Testis (tissue), 3 donors: ENCODE measurements around the gene TRIM63. TPM values are rescaled to one million over a fixed set of nuclear protein-coding genes. Genes with fewer than 3 reads are reported as not detected.

Experiments
- DNase-seq: peaks from one replicate; pipeline ENCODE4 v3.0.0-alpha.2; 2019
- H3K27ac ChIP-seq, 2 donors: fragments of 200-600 bp; sonication (generic); one replicate each; pipeline ENCODE4 v1.5.1; 2019
- H3K27me3 ChIP-seq: fragments of 200-600 bp; sonication (generic); one replicate; pipeline ENCODE4 v1.5.1; 2019
- H3K36me3 ChIP-seq: fragments of 200-600 bp; sonication (generic); one replicate; pipeline ENCODE4 v1.5.1; 2017; ENCODE audit warnings: low read depth; ENCODE audit errors: missing control alignments
- H3K4me1 ChIP-seq: fragments of 200-600 bp; sonication (generic); one replicate; pipeline ENCODE4 v1.5.1; 2019
- H3K4me3 ChIP-seq, 2 donors: fragments of 200-600 bp; sonication (generic); one replicate each; pipeline ENCODE4 v1.5.1; 2017 to 2019
- H3K9me3 ChIP-seq: fragments of 200-600 bp; sonication (generic); one replicate; pipeline ENCODE4 v1.5.1; 2017
- POLR2A ChIP-seq: fragments of 450-650 bp; IDR thresholded peaks from one replicate; pipeline ENCODE4 v1.6.1; 2017; ENCODE audit warnings: antibody characterized with exemption, mild to moderate bottlenecking, moderate library complexity
- WGBS, 2 donors: methylation state at CpG; one replicate each; pipeline ENCODE4 v1.1.5; 2018; 5-methylcytosine and 5-hydroxymethylcytosine counted together
- intact Hi-C: fragments of 100-400 bp; cut with DNase I; formaldehyde crosslinking; loops from one replicate; pipeline ENCODE4 v1.15.1; 2023; ENCODE audit warnings: low total_unique reads
- polyA plus RNA-seq: library from polyadenylated mRNA; stranded (reverse); fragments of 350-450 nt; fragmentation: Illumina TruSeq; extraction: RNeasy Lipid Tissue Mini Kit (QIAGEN cat#74804); gene quantifications from one replicate; pipeline ENCODE4 v1.2.3, GENCODE V29; 2014; ENCODE audit warnings: low read depth, low replicate concordance; ENCODE audit not compliant: insufficient read depth
- total RNA-seq, 2 donors: library from RNA; depleted of rRNA; stranded (reverse); fragments of >200 nt; gene quantifications; one replicate each; pipeline ENCODE4 v1.2.3, GENCODE V29; 2016
- TF ChIP-seq, protein P1 (sequence below), 3 experiments: fragments of 450-650 bp in 2 of 3; fragments of 200-600 bp in 1 of 3; sonication (generic) in 1 of 3; IDR thresholded peaks; one replicate each; pipeline ENCODE4 v1.5.1; 2016 to 2019; ENCODE audit warnings: antibody characterized with exemption in 3 of 3, mild to moderate bottlenecking in 2 of 3, moderate library complexity in 1 of 3

The TRIM63 gene
- total and polyA plus RNA-seq, 3 donors from 2014 or later = 0.50 to 1.2 (median 0.71) TPM

DNA sequence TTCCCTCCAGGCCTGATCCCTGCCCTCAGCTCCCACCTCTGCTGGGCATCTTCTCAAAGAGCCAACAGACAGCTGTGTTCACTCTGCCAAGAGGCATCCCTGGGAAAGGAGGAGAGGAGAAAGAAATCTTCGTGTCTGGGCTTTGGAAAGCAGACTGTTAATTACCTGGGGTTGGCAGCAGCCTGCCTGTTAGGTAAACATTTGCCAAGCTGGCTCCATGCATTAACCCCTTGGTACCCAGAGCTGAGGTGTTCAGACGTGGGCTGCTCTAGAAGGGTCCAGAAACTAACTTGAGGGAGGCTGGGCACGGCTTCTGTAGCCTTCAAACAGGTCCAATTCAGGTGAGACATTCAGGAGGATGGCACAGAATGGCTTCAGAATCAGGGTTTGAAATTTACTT, 54.6 kb downstream of the TRIM63 start:
- Histone ChIP-seq H3K4me1 (peaks cover 12% of the 10 kb centered on the region), H3K27me3 (no peaks in the 10 kb centered on the region), H3K27ac (no peak overlapping the region), H3K4me3 (no peak overlapping the region), H3K9me3 (no peaks in the 10 kb centered on the region), H3K36me3 (no peaks in the 10 kb centered on the region)
- TF ChIP-seq, protein P1, sequence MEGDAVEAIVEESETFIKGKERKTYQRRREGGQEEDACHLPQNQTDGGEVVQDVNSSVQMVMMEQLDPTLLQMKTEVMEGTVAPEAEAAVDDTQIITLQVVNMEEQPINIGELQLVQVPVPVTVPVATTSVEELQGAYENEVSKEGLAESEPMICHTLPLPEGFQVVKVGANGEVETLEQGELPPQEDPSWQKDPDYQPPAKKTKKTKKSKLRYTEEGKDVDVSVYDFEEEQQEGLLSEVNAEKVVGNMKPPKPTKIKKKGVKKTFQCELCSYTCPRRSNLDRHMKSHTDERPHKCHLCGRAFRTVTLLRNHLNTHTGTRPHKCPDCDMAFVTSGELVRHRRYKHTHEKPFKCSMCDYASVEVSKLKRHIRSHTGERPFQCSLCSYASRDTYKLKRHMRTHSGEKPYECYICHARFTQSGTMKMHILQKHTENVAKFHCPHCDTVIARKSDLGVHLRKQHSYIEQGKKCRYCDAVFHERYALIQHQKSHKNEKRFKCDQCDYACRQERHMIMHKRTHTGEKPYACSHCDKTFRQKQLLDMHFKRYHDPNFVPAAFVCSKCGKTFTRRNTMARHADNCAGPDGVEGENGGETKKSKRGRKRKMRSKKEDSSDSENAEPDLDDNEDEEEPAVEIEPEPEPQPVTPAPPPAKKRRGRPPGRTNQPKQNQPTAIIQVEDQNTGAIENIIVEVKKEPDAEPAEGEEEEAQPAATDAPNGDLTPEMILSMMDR (IDR thresholded peaks at IDR 0.05) = no peak
- TF ChIP-seq POLR2A = no peak
- intact Hi-C loops = no loop called here
- DNase-seq = no peak
- WGBS, 2 donors = 74 to 80% methylated on average over 3 of the region's 3 CpGs

DNA sequence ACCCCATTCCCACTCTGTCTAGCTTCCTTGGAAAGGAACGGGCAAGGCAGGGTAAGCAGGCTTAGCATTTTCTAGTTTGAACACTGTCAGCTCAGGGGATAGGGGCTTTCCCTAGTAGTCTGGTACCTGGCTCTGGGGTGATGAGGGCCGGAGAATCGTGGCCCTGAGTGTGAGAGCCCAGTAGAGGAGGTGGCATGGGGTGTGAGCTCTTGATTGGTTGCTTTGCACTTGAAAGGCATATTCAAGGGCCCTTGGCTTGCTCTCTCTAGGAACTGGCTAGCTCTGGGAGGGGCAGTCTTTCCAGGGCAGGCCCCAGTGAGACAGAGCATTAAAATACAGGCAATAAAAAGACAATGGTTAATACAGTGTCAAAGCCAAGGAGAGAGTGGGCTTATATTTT, 56.6 kb downstream of the TRIM63 start:
- H3K4me1 ChIP-seq = peaks cover 3% of the 10 kb centered on the region
- no peak overlapping the region for H3K27ac ChIP-seq
- no peaks in the 10 kb centered on the region for H3K36me3 ChIP-seq
- H3K4me3 ChIP-seq = no peak overlapping the region
- H3K27me3 ChIP-seq = no peaks in the 10 kb centered on the region
- no peak for DNase-seq
- 72 to 83% methylated on average over 3 of the region's 3 CpGs for WGBS, 2 donors
- TF ChIP-seq, protein P1 (IDR thresholded peaks at IDR 0.05) = no peak
- no peak for TF ChIP-seq POLR2A
- intact Hi-C loops = no loop called here
- H3K9me3 ChIP-seq = no peaks in the 10 kb centered on the region

GRCh38 chr1:26009796-26010447, 57.5 kb downstream of the TRIM63 start:
- Histone ChIP-seq H3K9me3 (no peaks in the 10 kb centered on the region), H3K4me3 (no peak overlapping the region), H3K27ac (no peak overlapping the region), H3K4me1 (peaks cover 12% of the 10 kb centered on the region), H3K36me3 (no peaks in the 10 kb centered on the region), H3K27me3 (no peaks in the 10 kb centered on the region)
- no peak for DNase-seq
- WGBS, 2 donors = 60 to 78% methylated on average over 6 of the region's 6 CpGs
- no peak for TF ChIP-seq POLR2A
- TF ChIP-seq, protein P1 (IDR thresholded peaks at IDR 0.05) = peak in 2 of 3 experiments; percentile 8 to 20
- intact Hi-C loops = no loop called here

- 89 to 94% methylated on average over 16 of the region's 16 CpGs for WGBS, 2 donors
- Histone ChIP-seq H3K36me3 (no peaks in the 10 kb centered on the region), H3K27ac (no peak overlapping the region), H3K4me3 (no peak overlapping the region), H3K9me3 (no peaks in the 10 kb centered on the region), H3K27me3 (no peaks in the 10 kb centered on the region), H3K4me1 (peaks cover 18% of the 10 kb centered on the region)
- intact Hi-C loops = no loop called here
- TF ChIP-seq POLR2A = no peak
- TF ChIP-seq, protein P1 (IDR thresholded peaks at IDR 0.05) = no peak
- no peak for DNase-seq
These were observed 60.7 kb downstream of the TRIM63 start for GRCh38 chr1:26006710-26007109.
